SW 1271 (cell line): ENCODE results near the gene TNFSF13.

ENCODE experiments used
- DNase-seq, 2 experiments: peaks; one replicate each; lab custom pipeline; 2025; lab: John Stamatoyannopoulos, UW

TNFSF13 gene

DNA sequence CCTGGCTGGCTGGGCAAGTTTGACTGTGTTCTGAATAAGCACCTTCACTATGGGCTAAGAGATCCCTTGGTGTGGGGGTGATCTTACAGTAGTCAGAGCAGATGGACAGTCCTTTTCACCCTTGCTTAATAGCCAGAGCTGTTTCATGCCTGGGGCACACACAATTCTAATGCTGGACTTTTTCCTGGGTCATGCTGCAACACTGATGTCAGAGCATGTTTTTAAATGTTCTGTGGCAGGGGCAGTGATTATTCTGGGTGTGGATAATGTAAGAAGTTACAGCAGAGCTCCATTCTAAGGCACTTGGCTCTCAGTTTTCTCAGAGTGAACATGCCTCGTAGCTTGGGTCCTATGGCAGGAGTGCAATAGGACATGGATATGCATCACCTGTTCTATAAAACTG, 16.9 kb downstream of the TNFSF13 start:
- no peak for DNase-seq

DNA sequence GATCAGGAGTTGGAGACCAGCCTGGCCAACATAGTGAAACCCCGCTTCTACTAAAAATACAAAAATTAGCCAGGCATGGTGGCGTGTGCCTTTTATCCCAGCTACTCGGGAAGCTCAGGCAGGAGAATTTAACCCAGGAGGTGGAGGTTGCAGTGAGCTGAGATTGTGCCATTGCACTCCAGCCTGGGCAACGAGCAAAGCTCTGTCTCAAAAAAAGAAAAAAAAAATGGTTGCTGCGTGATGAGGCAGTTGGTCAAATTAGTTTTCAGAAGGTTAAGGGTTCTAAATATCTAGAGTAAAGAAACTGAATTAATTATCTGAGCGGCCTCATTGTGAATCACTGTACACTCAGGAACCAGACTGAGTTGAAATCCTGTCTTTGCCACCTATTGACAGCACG, 17.4 kb downstream of the TNFSF13 start:
- DNase-seq: no peak

DNA sequence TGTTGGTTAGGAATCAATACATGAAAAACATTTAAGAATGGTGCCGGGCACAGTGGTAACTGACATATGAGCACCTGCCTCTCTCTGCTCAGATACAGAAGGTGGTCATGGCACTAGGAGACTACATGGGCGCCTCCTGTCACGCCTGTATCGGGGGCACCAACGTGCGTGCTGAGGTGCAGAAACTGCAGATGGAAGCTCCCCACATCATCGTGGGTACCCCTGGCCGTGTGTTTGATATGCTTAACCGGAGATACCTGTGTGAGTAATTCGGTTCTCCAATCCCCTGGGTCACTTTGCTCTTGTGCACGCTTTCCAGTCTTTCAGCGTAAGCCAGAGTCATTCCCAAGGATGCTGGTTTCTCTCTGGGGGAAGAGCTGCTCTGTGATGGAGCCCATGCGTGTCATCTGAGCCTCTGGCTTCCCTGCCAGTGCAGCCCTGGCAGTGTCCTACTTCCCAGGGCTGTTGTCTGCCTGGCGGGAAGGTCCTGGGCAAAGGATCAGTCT, 17.9 kb downstream of the TNFSF13 start:
- no peak for DNase-seq

DNA sequence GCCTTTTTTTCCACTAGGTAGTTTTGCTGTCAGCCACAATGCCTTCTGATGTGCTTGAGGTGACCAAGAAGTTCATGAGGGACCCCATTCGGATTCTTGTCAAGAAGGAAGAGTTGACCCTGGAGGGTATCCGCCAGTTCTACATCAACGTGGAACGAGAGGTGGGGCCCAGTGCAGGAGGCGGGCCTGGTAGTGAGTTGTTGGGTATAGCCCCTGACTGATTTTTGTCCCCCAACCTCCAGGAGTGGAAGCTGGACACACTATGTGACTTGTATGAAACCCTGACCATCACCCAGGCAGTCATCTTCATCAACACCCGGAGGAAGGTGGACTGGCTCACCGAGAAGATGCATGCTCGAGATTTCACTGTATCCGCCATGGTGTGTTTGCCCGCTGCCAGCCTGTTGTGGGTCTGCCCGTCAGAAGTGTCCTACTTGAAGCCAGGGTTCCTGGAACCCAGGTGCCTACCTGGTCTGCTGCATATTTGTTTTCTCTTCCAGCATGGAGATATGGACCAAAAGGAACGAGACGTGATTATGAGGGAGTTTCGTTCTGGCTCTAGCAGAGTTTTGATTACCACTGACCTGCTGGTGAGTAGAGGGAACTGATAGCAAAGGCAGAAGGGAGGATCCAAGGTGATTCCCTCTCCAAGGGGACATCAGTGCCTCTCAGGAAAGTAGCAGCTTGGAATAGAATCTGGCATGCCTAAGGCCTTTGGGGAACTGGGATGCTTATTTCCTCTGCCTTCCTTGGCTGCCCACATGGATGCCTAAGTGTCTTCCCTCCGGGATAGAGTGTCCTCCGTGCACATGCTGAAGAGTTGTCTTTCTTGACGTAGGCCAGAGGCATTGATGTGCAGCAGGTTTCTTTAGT, 19.0 kb downstream of the TNFSF13 start:
- no peak for DNase-seq

DNA sequence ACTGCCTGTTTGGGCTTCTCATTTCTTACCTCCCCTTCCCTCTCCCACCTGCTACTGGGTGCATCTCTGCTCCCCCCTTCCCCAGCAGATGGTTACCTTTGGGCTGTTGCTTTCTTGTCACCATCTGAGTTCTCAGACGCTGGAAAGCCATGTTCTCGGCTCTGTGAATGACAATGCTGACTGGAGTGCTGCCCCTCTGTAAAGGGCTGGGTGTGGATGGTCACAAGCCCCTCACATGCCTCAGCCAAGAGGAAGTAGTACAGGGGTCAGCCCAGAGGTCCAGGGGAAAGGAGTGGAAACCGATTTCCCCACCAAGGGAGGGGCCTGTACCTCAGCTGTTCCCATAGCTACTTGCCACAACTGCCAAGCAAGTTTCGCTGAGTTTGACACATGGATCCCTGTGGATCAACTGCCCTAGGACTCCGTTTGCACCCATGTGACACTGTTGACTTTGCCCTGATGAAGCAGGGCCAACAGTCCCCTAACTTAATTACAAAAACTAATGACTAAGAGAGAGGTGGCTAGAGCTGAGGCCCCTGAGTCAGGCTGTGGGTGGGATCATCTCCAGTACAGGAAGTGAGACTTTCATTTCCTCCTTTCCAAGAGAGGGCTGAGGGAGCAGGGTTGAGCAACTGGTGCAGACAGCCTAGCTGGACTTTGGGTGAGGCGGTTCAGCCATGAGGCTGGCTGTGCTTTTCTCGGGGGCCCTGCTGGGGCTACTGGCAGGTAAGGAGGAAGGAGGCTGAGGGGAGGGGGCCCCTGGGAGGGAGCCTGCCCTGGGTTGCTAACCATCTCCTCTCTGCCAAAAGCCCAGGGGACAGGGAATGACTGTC, 20.7 kb downstream of the TNFSF13 start, which contains the start of gene CD68:
Gene CD68, plus strand, starts transcription at position 638 of the 833 bp plus-strand sequence. Its CDS starts 40 bp downstream, at position 678.
- peak; percentile 88 to 94 for DNase-seq

DNA sequence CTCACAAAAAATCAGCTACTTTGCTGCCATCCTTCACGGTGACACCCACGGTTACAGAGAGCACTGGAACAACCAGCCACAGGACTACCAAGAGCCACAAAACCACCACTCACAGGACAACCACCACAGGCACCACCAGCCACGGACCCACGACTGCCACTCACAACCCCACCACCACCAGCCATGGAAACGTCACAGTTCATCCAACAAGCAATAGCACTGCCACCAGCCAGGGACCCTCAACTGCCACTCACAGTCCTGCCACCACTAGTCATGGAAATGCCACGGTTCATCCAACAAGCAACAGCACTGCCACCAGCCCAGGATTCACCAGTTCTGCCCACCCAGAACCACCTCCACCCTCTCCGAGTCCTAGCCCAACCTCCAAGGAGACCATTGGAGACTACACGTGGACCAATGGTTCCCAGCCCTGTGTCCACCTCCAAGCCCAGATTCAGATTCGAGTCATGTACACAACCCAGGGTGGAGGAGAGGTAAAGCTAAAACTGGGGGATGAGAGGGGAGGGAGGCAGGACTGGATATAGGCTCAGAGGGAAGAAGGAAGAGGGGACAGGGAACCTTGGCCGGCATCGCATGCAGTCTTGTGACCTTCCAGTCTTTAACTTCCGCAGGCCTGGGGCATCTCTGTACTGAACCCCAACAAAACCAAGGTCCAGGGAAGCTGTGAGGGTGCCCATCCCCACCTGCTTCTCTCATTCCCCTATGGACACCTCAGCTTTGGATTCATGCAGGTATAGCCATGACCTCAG, 21.5 kb downstream of the TNFSF13 start:
- no peak for DNase-seq

DNA sequence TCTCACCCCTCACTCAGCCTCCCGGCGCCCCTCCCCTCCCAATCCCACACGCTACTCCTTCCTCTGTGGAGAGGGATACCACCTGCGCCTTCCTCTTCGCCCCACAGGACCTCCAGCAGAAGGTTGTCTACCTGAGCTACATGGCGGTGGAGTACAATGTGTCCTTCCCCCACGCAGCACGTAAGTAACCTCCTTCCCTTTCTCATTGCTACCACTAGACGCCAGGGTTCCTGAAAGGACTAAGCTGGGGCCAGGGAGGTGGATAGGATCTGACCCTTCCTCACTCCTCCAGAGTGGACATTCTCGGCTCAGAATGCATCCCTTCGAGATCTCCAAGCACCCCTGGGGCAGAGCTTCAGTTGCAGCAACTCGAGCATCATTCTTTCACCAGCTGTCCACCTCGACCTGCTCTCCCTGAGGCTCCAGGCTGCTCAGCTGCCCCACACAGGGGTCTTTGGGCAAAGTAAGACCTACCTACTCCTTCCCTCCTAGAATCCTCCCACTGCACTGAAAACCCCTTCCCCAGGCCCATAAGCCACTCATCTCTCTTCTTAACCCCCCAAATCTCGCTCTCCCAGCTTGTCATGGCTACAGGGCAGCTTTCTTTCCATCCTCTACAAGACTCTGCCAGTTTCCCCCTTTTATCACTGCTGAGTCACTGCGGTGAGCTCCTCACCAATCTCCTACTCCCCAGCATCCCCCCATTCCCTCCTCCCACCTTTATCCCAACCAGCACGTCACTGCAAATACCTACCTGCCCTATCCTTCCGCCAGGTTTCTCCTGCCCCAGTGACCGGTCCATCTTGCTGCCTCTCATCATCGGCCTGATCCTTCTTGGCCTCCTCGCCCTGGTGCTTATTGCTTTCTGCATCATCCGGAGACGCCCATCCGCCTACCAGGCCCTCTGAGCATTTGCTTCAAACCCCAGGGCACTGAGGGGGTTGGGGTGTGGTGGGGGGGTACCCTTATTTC, 22.3 kb downstream of the TNFSF13 start:
- DNase-seq: no peak

DNA sequence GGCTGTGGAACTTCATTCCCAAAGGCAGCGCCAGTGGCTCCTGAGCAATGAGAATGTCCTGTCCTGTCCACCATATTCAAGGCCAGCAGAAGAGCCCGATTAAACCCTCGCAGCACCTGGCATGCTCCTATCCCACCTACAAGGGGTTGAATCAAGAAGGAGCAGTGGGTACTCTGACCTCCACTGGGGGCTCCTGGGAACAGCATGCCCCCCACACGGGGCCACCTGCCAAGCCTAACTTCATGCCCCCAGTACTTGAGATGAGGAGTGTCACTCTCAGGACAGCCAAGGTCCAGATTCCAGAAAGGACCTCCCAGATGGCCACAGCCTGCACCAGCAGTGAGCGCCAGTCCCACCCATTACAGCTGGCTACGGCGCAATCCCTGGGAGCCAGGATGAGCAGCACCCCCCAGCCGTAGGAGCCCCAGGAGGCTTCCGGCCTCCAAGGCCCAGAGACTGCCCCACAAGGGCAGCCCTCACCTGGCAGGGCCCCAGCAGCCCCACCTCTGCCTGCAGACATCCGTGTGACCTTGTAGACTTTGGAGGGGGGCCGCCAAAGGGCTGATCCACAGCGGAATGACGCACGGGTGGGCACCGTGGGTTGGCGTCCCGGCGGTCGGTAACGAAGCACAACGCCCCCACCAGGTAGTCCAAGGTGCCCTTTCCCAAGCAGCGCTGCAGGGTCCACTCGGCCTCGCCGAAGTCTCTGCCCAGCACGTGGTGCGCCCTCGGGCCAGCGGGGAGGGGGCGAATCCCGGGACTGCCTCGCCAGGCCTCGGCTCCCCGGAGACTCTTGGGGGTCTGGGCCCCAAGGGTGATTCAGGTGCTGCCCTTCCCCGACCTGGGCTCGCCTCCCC, 24.1 kb downstream of the TNFSF13 start:
- DNase-seq: no peak

DNA sequence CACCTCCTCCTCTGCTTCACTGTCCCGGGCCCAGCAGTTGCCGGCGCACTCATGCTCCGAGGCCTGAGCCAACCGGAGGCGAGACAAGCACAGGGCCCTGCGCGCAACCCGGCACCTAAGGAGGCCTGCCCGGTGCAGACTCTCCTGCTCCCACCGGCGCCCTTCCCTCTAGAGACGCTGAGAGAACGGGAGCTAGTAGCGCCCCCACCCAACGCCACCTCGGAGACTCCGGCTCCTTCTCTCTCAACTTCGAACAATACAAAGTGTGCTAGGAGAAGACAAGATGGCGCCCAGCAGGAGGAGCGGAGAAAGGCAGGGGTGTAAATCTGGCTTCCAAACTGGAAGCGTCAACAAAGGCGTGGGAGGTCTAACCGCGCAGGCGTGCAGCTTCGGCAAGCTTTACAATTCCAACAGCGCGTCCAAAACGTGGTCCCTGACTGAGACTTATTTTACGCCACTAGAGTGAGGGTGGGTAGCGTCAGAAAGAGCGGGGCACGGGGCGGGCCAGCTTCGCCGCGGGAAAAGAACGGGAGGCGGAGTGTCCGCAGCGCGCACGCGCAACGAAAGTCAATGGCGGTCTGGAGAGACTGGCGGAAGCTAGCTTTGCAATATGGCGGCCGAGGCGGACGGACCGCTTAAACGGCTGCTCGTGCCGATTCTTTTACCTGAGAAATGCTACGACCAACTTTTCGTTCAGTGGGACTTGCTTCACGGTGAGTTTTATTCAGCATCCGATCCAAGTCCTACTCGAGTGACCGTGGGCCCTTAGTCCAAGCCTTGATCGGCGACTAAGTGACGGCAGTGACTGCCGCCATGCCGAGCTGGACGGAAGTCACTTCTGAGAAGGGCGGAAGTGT, 24.9 kb downstream of the TNFSF13 start, which contains the start of gene MPDU1:
Gene MPDU1, plus strand, starts transcription at position 600 of the 857 bp plus-strand sequence. Its CDS starts 11 bp downstream, at position 611.
- DNase-seq: peak; percentile 61 to 92

DNA sequence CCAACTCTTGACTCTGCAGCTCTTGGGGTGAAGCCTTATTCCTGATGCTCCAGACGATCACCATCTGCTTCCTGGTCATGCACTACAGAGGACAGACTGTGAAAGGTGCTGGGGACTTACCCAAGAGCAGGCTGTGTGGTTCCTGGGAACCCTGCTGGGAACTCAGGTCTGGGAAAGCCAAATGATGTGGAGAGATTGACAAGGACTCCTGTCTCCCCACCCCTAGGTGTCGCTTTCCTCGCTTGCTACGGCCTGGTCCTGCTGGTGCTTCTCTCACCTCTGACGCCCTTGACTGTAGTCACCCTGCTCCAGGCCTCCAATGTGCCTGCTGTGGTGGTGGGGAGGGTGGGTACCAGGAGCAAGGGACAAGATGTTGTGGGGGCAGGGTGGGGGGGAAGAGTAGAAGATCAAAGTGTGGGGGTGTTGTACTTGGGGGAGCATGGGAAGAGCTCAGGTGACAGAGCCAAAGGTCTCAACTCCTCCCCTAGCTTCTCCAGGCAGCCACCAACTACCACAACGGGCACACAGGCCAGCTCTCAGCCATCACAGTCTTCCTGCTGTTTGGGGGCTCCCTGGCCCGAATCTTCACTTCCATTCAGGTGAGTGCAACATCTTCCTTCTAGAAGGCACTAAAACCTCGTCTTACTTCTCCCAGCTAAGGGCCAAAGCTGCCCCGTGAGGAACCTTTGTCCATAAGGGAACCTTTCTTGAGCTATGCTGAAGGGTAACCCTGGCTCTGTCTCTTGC, 28.3 kb downstream of the TNFSF13 start:
- DNase-seq: peak in 1 of 2 experiments; percentile 58

DNA sequence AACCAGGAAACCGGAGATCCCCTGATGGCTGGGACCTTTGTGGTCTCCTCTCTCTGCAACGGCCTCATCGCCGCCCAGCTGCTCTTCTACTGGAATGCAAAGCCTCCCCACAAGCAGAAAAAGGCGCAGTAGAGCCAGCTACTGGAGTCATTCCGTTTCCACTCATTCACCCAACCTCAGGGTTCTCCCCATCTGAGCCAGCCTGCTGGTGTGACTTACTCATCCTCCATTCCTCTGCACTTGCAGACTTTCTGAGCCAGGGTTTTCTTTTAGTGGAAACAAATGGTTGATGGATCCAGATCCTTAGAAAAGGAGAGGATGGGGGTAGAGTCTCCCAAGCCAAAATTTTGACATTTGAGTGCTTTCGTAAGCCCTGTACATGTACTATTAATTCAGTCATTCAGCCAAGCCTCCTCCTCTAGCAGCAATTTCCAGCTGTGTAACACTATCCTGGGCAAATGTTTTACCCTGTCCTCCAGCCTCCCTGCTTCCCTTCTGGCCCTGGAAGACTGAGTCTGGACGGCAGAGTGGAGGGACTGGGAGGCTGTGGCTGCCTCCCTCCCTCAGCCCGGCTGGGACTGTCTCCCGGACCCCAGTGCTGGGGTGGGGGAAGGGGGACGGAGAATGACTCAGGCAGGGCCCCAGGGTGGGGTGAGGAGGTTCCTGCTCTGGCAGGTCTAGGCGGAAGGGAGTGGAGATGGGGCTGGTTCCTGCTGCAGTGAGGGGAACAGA, 29.0 kb downstream of the TNFSF13 start:
- DNase-seq: no peak

DNA sequence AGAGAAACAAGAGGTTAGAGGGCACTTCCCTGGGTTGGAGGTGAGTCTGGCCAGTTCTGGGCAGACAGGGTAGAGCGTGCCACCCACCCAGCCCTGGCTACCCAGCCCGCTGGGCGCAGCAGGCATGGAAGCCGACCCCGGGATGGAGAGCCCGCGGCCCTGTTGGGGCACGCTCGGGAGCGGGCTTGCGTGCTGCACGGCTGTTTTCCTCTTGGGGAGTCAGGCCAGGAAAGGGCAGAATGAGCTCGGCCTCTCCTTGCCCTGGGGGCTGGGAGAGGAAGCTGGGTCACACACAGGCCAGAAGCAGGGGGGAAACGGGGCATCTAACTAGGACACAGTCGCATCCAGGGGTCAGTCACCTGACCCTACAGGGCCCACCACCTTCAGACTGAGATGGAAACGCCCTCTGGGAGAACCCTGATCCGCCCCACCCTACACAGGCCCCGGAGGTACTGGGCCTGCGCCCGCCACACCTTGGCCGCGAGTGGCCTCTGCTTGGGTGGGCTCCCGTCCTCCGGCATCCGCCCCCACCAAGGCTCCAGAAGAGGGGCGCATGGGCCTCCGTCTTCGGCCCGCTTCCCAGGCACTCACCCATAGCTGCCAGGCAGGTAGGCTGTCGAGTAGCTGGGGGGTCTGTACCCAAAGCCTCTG, 30.1 kb downstream of the TNFSF13 start:
- DNase-seq: no peak

DNA sequence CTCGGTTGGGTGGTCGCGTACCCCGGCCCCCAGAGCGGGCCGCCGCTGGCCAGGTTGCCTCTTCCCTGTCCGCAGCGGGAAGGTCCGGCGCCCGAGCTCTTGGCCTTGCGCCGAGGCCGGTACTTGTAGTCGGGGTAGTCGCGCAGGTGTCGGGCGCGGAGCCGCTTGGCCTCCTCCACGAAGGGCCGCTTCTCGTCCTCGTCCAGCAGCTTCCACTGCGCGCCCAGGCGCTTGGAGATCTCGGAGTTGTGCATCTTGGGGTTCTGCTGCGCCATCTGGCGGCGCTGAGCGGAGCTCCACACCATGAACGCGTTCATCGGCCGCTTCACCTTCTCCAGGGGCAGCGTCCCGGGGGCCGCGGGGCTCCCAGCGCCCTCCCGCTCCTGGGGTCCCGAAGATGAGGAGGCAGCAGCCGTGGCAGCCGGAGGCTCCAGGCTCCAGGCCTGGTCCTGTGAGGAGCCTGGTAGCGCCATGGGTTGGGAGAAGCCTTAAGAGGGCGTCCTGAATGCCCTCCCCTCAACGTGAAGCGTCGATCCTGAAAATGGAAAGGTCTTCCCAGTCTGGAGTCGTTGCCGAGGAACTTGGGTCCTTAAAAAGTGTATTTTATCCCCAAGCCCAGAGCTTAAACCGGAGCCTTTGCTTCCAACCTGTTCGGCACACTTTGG, 30.8 kb downstream of the TNFSF13 start:
- DNase-seq: no peak

DNA sequence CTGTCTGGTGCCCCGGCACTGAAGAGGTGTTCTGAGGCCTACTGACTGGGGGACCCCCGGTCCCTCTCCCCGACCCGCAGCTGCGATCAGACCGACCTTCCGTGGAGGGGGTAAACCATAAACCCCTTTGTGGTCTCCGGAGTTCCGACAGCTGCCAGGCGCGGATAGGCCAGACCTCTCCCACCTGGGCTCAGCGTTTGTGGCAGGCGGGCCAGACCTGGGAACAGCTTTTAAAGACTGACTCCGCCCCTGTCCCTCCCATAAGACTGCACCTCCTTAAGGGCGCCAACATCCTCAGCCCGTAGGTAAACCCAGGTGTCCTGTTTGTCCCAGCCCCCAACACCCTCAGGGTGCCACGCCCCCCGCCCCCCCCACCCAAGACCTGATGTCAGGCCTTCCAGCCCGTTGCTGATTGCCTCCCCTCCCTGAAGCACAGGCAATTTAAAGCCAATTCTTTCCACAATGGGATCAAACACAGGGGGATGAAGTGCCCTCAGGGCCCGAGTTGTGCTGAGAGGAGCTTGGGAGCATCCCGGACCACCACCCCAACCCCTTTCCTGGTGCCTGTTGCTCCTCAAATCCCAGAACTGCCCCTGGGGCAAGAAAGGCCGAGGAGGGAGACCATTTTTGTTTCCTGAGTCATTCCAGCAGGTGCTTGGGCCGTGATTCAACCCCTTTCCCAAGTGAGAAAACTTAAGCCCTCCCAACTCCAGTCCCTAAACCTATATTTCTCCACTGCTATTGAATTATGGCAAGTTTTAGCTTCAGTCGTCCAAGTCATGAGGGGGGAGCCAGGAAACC, 31.5 kb downstream of the TNFSF13 start, which contains the start of gene SOX15:
Gene SOX15, minus strand, starts transcription at position 204 of the 801 bp plus-strand sequence. CDS start 418 bp downstream, outside the sequence.
- DNase-seq: peak in 1 of 2 experiments; percentile 30

DNA sequence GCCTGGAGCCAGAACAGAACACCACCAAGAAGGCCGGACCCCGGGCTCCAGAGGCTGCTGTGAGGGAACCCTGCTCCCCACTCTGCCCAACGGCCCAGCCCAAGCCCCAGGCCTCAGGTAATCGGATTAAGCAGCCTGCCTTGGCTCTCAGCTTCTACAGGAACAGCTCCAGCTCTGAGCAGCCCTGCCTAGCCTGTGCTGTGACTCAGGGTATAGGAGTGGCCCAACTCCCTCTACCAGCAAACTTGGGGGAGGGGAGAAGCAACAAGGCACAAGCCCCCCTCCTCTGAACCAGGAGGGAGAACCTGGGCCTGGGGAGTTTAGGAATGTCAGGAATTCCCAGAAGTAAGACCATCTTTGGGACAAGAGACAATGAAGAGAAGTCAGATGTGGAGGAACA, 32.2 kb downstream of the TNFSF13 start:
- DNase-seq: no peak
